ENCODE measurements around the gene TFDP2. TPM values are rescaled to one million over a fixed set of nuclear protein-coding genes. Genes with fewer than 3 reads are reported as not detected.

Gene TFDP2
- total RNA-seq, 1 experiment from 2014 or later, result 55.4 TPM

- CTCF ChIA-PET, result no interaction called here
- no peaks in the 10 kb centered on the region for H4K20me1 ChIP-seq (ENCODE audit: insufficient read depth)
- BruUV-seq (replicated peaks), result no TSS peak
Observed at GRCh38 chr3:141920701-141921100, 228.6 kb downstream of the TFDP2 start.

More at GRCh38 chr3:141920701-141921100, 228.6 kb downstream of the TFDP2 start:
- no peak overlapping the region for H3K4me2 ChIP-seq (ENCODE audit: low read length)
- DNase-seq (ENCODE audit: low read depth, low spot score), result no peak
- no peaks in the 10 kb centered on the region for H3K4me1 ChIP-seq (ENCODE audit: control insufficient read depth in 1 of 2, insufficient read depth in 2 of 2, low read length in 2 of 2)
- POLR2A ChIA-PET, result no interaction called here
- peaks cover 4% of the 10 kb centered on the region; the same call in 1 of the 2 replicates for H3K79me2 ChIP-seq (ENCODE audit: insufficient read depth, low read length)
- ATAC-seq, result no peak
- H3K9me3 ChIP-seq (ENCODE audit: control insufficient read depth in 1 of 2, insufficient read depth in 1 of 2, low read depth in 1 of 2, low read length in 2 of 2), result no peaks in the 10 kb centered on the region
- TF ChIP-seq EGR1 (IDR thresholded peaks at IDR 0.05; ENCODE audit: low read depth), result no peak
- no peak for TF ChIP-seq CTCF (IDR thresholded peaks at IDR 0.05 in 2 of 3, conservative IDR thresholded peaks at IDR 0.05 in 1 of 3; ENCODE audit: borderline replicate concordance in 1 of 3, insufficient read depth in 1 of 3, low read depth in 2 of 3, low read length in 2 of 3)
- no peak for TF ChIP-seq ELF1 (IDR thresholded peaks at IDR 0.05; ENCODE audit: borderline replicate concordance, low read depth)
- TF ChIP-seq CBX3 (IDR thresholded peaks at IDR 0.05; ENCODE audit: low read depth), result no peak
- TF ChIP-seq SP1 (IDR thresholded peaks at IDR 0.05; ENCODE audit: low read depth), result no peak
- TF ChIP-seq SIN3A (IDR thresholded peaks at IDR 0.05; ENCODE audit: low read depth), result no peak
- no peak for TF ChIP-seq RAD21 (IDR thresholded peaks at IDR 0.05; ENCODE audit: low read depth)
- no peak for TF ChIP-seq SRF (IDR thresholded peaks at IDR 0.05; ENCODE audit: low read depth)
- no peak for TF ChIP-seq ZFX (IDR thresholded peaks at IDR 0.05)
- no peak for TF ChIP-seq REST (IDR thresholded peaks at IDR 0.05; ENCODE audit: low read depth)
- no peak for TF ChIP-seq MAX (IDR thresholded peaks at IDR 0.05)
- TF ChIP-seq FOSL1 (IDR thresholded peaks at IDR 0.05; ENCODE audit: low read depth), result no peak
- TF ChIP-seq EZH2phosphoT487 (IDR thresholded peaks at IDR 0.05; ENCODE audit: borderline replicate concordance), result no peak
- no peak overlapping the region for H3K9ac ChIP-seq (ENCODE audit: low read length)
- H3K27me3 ChIP-seq (ENCODE audit: insufficient read depth, low read length), result no peaks in the 10 kb centered on the region
- H2AFZ ChIP-seq (ENCODE audit: low read depth, low read length, poor library complexity, severe bottlenecking), result no peak overlapping the region
- intact Hi-C loops (cut with micrococcal nuclease), result no loop called here
- no peak overlapping the region for H3K4me3 ChIP-seq (replicated peaks in 1 of 2; ENCODE audit: low read depth in 1 of 2, low read length in 2 of 2)
- RAD21 ChIA-PET (ENCODE audit: low non-redundant PET in 1 of 2, low total read pairs in 2 of 2, uncharacterized antibody in 2 of 2, unreplicated experiment in 2 of 2), result no interaction called here
- no peak overlapping the region for H3K27ac ChIP-seq (ENCODE audit: low read depth, low read length)
- H3K9me2 ChIP-seq (ENCODE audit: insufficient read depth), result no peaks in the 10 kb centered on the region
- H3K36me3 ChIP-seq (ENCODE audit: control insufficient read depth in 1 of 2, insufficient read depth in 2 of 2, low read length in 2 of 2), result peaks cover 35 to 37% of the 10 kb centered on the region in 2 experiments

Measured in HCT116 (cell line).